ENCODE data around the gene MRPS26.

GRCh38 chr20:3047486-3048419 is 1.9 kb downstream of the MRPS26 start:
- TF ChIP-seq CTCF (IDR thresholded peaks at IDR 0.05) (no peak), POLR2A (IDR thresholded peaks at IDR 0.05) (no peak), POLR2AphosphoS5 (IDR thresholded peaks at IDR 0.05) (no peak), EP300 (IDR thresholded peaks at IDR 0.05) (no peak)
